Measurements from ENCODE around the gene RBM4.

The RBM4 gene

GRCh38 chr11:66649903-66650302 lies 11.4 kb downstream of the RBM4 start:
- no peak overlapping the region for H3K9ac ChIP-seq (ENCODE audit: low read length)
- H3K27me3 ChIP-seq (ENCODE audit: insufficient read depth, low read length): no peaks in the 10 kb centered on the region
- H3K4me1 ChIP-seq (ENCODE audit: insufficient read depth, low read length, severe bottlenecking): no peaks in the 10 kb centered on the region
- H3K36me3 ChIP-seq (ENCODE audit: insufficient read depth, low read length): peaks cover 85% of the 10 kb centered on the region
- H3K4me2 ChIP-seq (ENCODE audit: low read length): no peak overlapping the region
- no peak overlapping the region for H3K4me3 ChIP-seq (ENCODE audit: low read depth, low read length, poor library complexity, severe bottlenecking)
- peaks cover 48% of the 10 kb centered on the region for H3K79me2 ChIP-seq (ENCODE audit: insufficient read depth, low read length)
- H3K27ac ChIP-seq (ENCODE audit: low read depth, low read length, poor library complexity, severe bottlenecking): no peak overlapping the region
- no peaks in the 10 kb centered on the region for H3F3A ChIP-seq (ENCODE audit: insufficient read depth, low read length)
- TF ChIP-seq CTCF (IDR thresholded peaks at IDR 0.05; ENCODE audit: low read length): no peak
- TF ChIP-seq EZH2 (IDR thresholded peaks at IDR 0.05; ENCODE audit: borderline replicate concordance, low read length): no peak
- no peak overlapping the region for H2AFZ ChIP-seq (ENCODE audit: low read length)
- H4K20me1 ChIP-seq (ENCODE audit: insufficient read depth, low read length): no peaks in the 10 kb centered on the region
- H3K9me3 ChIP-seq (ENCODE audit: low read length): no peaks in the 10 kb centered on the region
- H3K9me2 ChIP-seq (ENCODE audit: low read depth, low read length): no peaks in the 10 kb centered on the region

GRCh38 chr11:66651016-66651415 lies 12.5 kb downstream of the RBM4 start:
- H2AFZ ChIP-seq (ENCODE audit: low read length): no peak overlapping the region
- H3F3A ChIP-seq (ENCODE audit: insufficient read depth, low read length): 0 out of 2 replicates have a peak, but pooled peaks cover 2% of the 10 kb centered on the region
- no peak overlapping the region for H3K4me3 ChIP-seq (ENCODE audit: low read depth, low read length, poor library complexity, severe bottlenecking)
- H3K79me2 ChIP-seq (ENCODE audit: insufficient read depth, low read length): peaks cover 38% of the 10 kb centered on the region
- H4K20me1 ChIP-seq (ENCODE audit: insufficient read depth, low read length): no peaks in the 10 kb centered on the region
- H3K9me2 ChIP-seq (ENCODE audit: low read depth, low read length): no peaks in the 10 kb centered on the region
- no peaks in the 10 kb centered on the region for H3K9me3 ChIP-seq (ENCODE audit: low read length)
- no peaks in the 10 kb centered on the region for H3K27me3 ChIP-seq (ENCODE audit: insufficient read depth, low read length)
- no peaks in the 10 kb centered on the region for H3K4me1 ChIP-seq (ENCODE audit: insufficient read depth, low read length, severe bottlenecking)
- no peak overlapping the region for H3K9ac ChIP-seq (ENCODE audit: low read length)
- H3K27ac ChIP-seq (ENCODE audit: low read depth, low read length, poor library complexity, severe bottlenecking): no peak overlapping the region
- TF ChIP-seq CTCF (IDR thresholded peaks at IDR 0.05; ENCODE audit: low read length) (no peak), EZH2 (IDR thresholded peaks at IDR 0.05; ENCODE audit: borderline replicate concordance, low read length) (no peak)
- no peak overlapping the region for H3K4me2 ChIP-seq (ENCODE audit: low read length)
- peaks cover 81% of the 10 kb centered on the region for H3K36me3 ChIP-seq (ENCODE audit: insufficient read depth, low read length)

- Histone ChIP-seq H3K36me3 (ENCODE audit: insufficient read depth, low read length) (peaks cover 78% of the 10 kb centered on the region), H3F3A (ENCODE audit: insufficient read depth, low read length) (0 out of 2 replicates have a peak, but pooled peaks cover 2% of the 10 kb centered on the region), H3K4me2 (ENCODE audit: low read length) (no peak overlapping the region), H3K79me2 (ENCODE audit: insufficient read depth, low read length) (peaks cover 22% of the 10 kb centered on the region), H3K9me3 (ENCODE audit: low read length) (no peaks in the 10 kb centered on the region), H2AFZ (ENCODE audit: low read length) (no peak overlapping the region), H3K9ac (ENCODE audit: low read length) (no peak overlapping the region), H3K9me2 (ENCODE audit: low read depth, low read length) (no peaks in the 10 kb centered on the region), H3K4me3 (ENCODE audit: low read depth, low read length, poor library complexity, severe bottlenecking) (no peak overlapping the region), H4K20me1 (ENCODE audit: insufficient read depth, low read length) (no peaks in the 10 kb centered on the region), H3K4me1 (ENCODE audit: insufficient read depth, low read length, severe bottlenecking) (peaks cover under 1% of the 10 kb centered on the region), H3K27ac (ENCODE audit: low read depth, low read length, poor library complexity, severe bottlenecking) (no peak overlapping the region), H3K27me3 (ENCODE audit: insufficient read depth, low read length) (no peaks in the 10 kb centered on the region)
- no peak for TF ChIP-seq EZH2 (IDR thresholded peaks at IDR 0.05; ENCODE audit: borderline replicate concordance, low read length)
- no peak for TF ChIP-seq CTCF (IDR thresholded peaks at IDR 0.05; ENCODE audit: low read length)
Observed at GRCh38 chr11:66652651-66653050, 14.1 kb downstream of the RBM4 start.

Measured in OCI-LY1 (cell line).